WI38 (cell line): ENCODE data around the gene FIGLA.

Source experiments
- H3K4me3 ChIP-seq: 2 replicates; pipeline ENCODE4 v1.5.1; 2011; ENCODE audit warnings: low read depth, mild to moderate bottlenecking, control low read depth, low read length
- CTCF ChIP-seq: IDR thresholded peaks from 2 replicates; pipeline ENCODE4 v1.5.1; 2012; ENCODE audit warnings: low read depth, mild to moderate bottlenecking, control low read depth, low read length

Gene FIGLA

GRCh38 chr2:70751881-70752280, 38.6 kb downstream of the FIGLA start:
- no peak for TF ChIP-seq CTCF
- H3K4me3 ChIP-seq, result no peak overlapping the region

GRCh38 chr2:70750320-70750719, 40.1 kb downstream of the FIGLA start:
- no peak for TF ChIP-seq CTCF
- no peak overlapping the region for H3K4me3 ChIP-seq

GRCh38 chr2:70748002-70748784, 42.2 kb downstream of the FIGLA start:
- TF ChIP-seq CTCF, result no peak

GRCh38 chr2:70747284-70747683, 43.2 kb downstream of the FIGLA start:
- H3K4me3 ChIP-seq, result no peak overlapping the region
- no peak for TF ChIP-seq CTCF

More at GRCh38 chr2:70748002-70748784, 42.2 kb downstream of the FIGLA start:
- no peak overlapping the region for H3K4me3 ChIP-seq

- TF ChIP-seq CTCF, result no peak
- no peak overlapping the region for H3K4me3 ChIP-seq
Measured at GRCh38 chr2:70746094-70746974, 44.1 kb downstream of the FIGLA start.

GRCh38 chr2:70745276-70745825, 45.1 kb downstream of the FIGLA start:
- no peak for TF ChIP-seq CTCF
- no peak overlapping the region for H3K4me3 ChIP-seq
